Esophagus squamous epithelium (tissue), 4 donors: Measurements from ENCODE around the gene MAGED2.

Source experiments
- CTCF ChIP-seq, 6 experiments: fragments of 450-650 bp in 4 of 6; fragments of 200-600 bp in 2 of 6; sonication (generic) in 2 of 6; IDR thresholded peaks; one replicate each; pipeline ENCODE4 v1.5.1; 2016 to 2019; ENCODE audit warnings: antibody characterized with exemption in 6 of 6, mild to moderate bottlenecking in 4 of 6, moderate library complexity in 4 of 6
- POLR2A ChIP-seq, 4 donors: fragments of 450-650 bp; IDR thresholded peaks; one replicate each; pipeline ENCODE4 v1.6.1; 2017; ENCODE audit warnings: antibody characterized with exemption in 4 of 4, mild to moderate bottlenecking in 4 of 4, moderate library complexity in 3 of 4

GRCh38 chrX:54776061-54776460 lies 31.5 kb upstream of the MAGED2 start:
- TF ChIP-seq CTCF (IDR thresholded peaks at IDR 0.05): no peak
- TF ChIP-seq POLR2A (IDR thresholded peaks at IDR 0.05): no peak
